PFSK-1 (cell line): ENCODE measurements around the gene GDPD1.

Source experiments
- FOXP2 ChIP-seq: optimal IDR thresholded peaks from 2 replicates; pipeline ENCODE3; 2011; ENCODE audit warnings: borderline replicate concordance, control low read depth, inconsistent platforms; ENCODE audit not compliant: insufficient read depth; ENCODE audit errors: extremely low read length, extremely low read depth
- POLR2AphosphoS5 ChIP-seq: IDR thresholded peaks from 2 replicates; pipeline ENCODE4 v1.6.1; 2012; ENCODE audit warnings: low read depth, mild to moderate bottlenecking, control low read depth, low read length, moderate library complexity
- SIN3A ChIP-seq: IDR thresholded peaks from 2 replicates; pipeline ENCODE4 v1.6.1; 2012; ENCODE audit warnings: mild to moderate bottlenecking, low read length, moderate library complexity, borderline replicate concordance; ENCODE audit not compliant: insufficient read depth
- TAF1 ChIP-seq: IDR thresholded peaks from 2 replicates; pipeline ENCODE4 v1.6.1; 2012; ENCODE audit warnings: low read length, control low read depth, borderline replicate concordance; ENCODE audit not compliant: insufficient read depth
- TF ChIP-seq, protein P1 (sequence below), 2 experiments: IDR thresholded peaks; 2 replicates each; pipeline versions ENCODE4 v1.6.1 to v1.8.0; 2011 to 2012; ENCODE audit warnings: low read depth in 2 of 2, low read length in 2 of 2, control low read depth in 1 of 2, inconsistent platforms in 1 of 2, mild to moderate bottlenecking in 1 of 2, moderate library complexity in 1 of 2; ENCODE audit not compliant: insufficient read depth in 1 of 2

The GDPD1 gene

GRCh38 chr17:59230764-59231163 lies 10.5 kb downstream of the GDPD1 start:
- TF ChIP-seq SIN3A (no peak), FOXP2 (no peak)

DNA sequence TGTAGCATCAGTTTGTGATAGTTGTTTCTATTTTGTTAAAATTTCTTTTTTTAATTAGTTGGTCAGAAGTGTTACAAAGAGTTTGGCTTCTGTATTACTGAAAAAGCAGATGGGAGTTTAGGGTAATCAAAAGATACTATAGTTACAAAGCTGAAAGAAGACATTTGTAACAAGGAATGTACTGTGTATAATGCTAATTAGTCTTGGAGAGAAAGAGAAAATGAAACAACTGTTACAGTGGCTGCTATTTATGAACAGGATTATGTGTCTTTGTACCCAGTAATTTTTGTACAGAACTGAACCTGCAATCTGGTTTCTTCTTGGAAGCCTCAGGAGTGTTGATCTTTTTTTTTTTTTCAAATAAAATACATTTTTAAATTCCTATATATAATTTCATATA lies 14.3 kb downstream of the GDPD1 start:
- TF ChIP-seq POLR2AphosphoS5 (no peak), SIN3A (no peak)
- TF ChIP-seq, protein P1, sequence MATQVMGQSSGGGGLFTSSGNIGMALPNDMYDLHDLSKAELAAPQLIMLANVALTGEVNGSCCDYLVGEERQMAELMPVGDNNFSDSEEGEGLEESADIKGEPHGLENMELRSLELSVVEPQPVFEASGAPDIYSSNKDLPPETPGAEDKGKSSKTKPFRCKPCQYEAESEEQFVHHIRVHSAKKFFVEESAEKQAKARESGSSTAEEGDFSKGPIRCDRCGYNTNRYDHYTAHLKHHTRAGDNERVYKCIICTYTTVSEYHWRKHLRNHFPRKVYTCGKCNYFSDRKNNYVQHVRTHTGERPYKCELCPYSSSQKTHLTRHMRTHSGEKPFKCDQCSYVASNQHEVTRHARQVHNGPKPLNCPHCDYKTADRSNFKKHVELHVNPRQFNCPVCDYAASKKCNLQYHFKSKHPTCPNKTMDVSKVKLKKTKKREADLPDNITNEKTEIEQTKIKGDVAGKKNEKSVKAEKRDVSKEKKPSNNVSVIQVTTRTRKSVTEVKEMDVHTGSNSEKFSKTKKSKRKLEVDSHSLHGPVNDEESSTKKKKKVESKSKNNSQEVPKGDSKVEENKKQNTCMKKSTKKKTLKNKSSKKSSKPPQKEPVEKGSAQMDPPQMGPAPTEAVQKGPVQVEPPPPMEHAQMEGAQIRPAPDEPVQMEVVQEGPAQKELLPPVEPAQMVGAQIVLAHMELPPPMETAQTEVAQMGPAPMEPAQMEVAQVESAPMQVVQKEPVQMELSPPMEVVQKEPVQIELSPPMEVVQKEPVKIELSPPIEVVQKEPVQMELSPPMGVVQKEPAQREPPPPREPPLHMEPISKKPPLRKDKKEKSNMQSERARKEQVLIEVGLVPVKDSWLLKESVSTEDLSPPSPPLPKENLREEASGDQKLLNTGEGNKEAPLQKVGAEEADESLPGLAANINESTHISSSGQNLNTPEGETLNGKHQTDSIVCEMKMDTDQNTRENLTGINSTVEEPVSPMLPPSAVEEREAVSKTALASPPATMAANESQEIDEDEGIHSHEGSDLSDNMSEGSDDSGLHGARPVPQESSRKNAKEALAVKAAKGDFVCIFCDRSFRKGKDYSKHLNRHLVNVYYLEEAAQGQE (IDR thresholded peaks at IDR 0.05; ENCODE audit: insufficient read depth in 1 of 2, low read depth in 2 of 2, low read length in 2 of 2): no peak

- no peak for TF ChIP-seq FOXP2
- TF ChIP-seq, protein P1 (IDR thresholded peaks at IDR 0.05; ENCODE audit: insufficient read depth in 1 of 2, low read depth in 2 of 2, low read length in 2 of 2): no peak
- TF ChIP-seq POLR2AphosphoS5: no peak
- no peak for TF ChIP-seq TAF1
- TF ChIP-seq SIN3A: no peak
These were observed 18.6 kb downstream of the GDPD1 start for GRCh38 chr17:59238906-59239305.

DNA sequence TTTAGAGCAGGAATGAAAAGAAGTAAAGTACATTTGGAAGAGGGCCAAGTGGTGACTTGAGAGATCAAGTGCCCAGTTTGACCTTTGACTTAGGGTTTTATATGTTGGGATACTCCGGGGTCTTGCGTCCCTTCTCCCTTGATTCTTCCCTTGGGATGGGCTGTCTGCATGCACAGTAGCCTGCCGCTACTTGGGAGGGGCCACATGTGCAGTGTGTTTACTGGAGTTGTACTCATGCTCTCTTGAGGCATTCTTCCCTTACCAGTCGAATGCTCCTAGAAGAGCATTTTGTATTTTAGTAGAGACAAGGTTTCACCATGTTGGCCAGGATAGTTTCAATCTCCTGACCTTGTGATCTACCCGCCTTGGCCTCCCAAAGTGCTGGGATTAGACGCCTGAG lies 23.8 kb downstream of the GDPD1 start:
- no peak for TF ChIP-seq SIN3A
- no peak for TF ChIP-seq POLR2AphosphoS5
- TF ChIP-seq, protein P1 (IDR thresholded peaks at IDR 0.05; ENCODE audit: insufficient read depth in 1 of 2, low read depth in 2 of 2, low read length in 2 of 2): no peak
- TF ChIP-seq TAF1: no peak
- no peak for TF ChIP-seq FOXP2

GRCh38 chr17:59254742-59255141 lies 34.4 kb downstream of the GDPD1 start:
- TF ChIP-seq, protein P1 (IDR thresholded peaks at IDR 0.05; ENCODE audit: insufficient read depth in 1 of 2, low read depth in 2 of 2, low read length in 2 of 2): no peak
- TF ChIP-seq FOXP2: no peak
- no peak for TF ChIP-seq SIN3A
- TF ChIP-seq POLR2AphosphoS5: no peak
- no peak for TF ChIP-seq TAF1

DNA sequence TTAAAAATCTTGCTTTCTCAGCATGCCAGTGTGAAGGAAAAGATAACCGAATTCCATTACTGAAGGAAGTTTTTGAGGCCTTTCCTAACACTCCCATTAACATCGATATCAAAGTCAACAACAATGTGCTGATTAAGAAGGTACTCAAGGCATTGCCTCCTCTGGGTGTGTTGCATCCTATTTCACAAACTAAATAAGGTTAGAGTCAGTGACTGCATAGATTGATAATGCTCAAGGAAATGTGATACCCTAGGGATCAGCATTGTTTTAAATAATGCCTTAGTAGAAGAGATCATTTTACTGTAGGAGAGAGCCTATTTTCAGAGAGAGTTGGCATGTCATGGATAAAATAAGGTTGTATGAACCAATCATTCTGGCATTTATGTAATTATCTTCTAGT lies 36.8 kb downstream of the GDPD1 start:
- TF ChIP-seq, protein P1 (IDR thresholded peaks at IDR 0.05; ENCODE audit: insufficient read depth in 1 of 2, low read depth in 2 of 2, low read length in 2 of 2): no peak
- no peak for TF ChIP-seq FOXP2
- TF ChIP-seq TAF1: no peak
